Glutamatergic neuron (in vitro differentiated cells): Measurements from ENCODE around the gene APLP2. TPM values are rescaled to one million over a fixed set of nuclear protein-coding genes. Genes with fewer than 3 reads are reported as not detected.

Source experiments
- DNase-seq: peaks from one replicate; pipeline ENCODE4 v3.0.0; 2022
- H3K27ac Mint-ChIP-seq: one replicate; pipeline ENCODE4 v1.8.0; 2020; ENCODE audit warnings: mild to moderate bottlenecking, mixed read lengths, inconsistent platforms; ENCODE audit not compliant: unreplicated experiment
- H3K27me3 Mint-ChIP-seq: one replicate; pipeline ENCODE4 v1.8.0; 2020; ENCODE audit warnings: mild to moderate bottlenecking, moderate library complexity, mixed read lengths, inconsistent platforms; ENCODE audit not compliant: unreplicated experiment
- H3K36me3 Mint-ChIP-seq: one replicate; pipeline ENCODE4 v1.8.0; 2020; ENCODE audit warnings: mild to moderate bottlenecking, mixed read lengths, inconsistent platforms; ENCODE audit not compliant: unreplicated experiment
- H3K4me1 Mint-ChIP-seq: one replicate; pipeline ENCODE4 v1.8.0; 2020; ENCODE audit warnings: mild to moderate bottlenecking, low read depth, mixed read lengths, inconsistent platforms; ENCODE audit not compliant: unreplicated experiment
- H3K4me3 Mint-ChIP-seq: one replicate; pipeline ENCODE4 v1.8.0; 2020; ENCODE audit warnings: mild to moderate bottlenecking, mixed read lengths, inconsistent platforms; ENCODE audit not compliant: unreplicated experiment
- H3K9me3 Mint-ChIP-seq: one replicate; pipeline ENCODE4 v1.8.0; 2020; ENCODE audit warnings: mild to moderate bottlenecking, moderate library complexity, mixed read lengths, inconsistent platforms; ENCODE audit not compliant: unreplicated experiment
- CTCF ChIP-seq: fragments of 200-600 bp; sonication (generic); IDR thresholded peaks from one replicate; pipeline ENCODE4 v1.5.0; 2021; ENCODE audit not compliant: partially characterized antibody, unreplicated experiment
- total RNA-seq: library from RNA; stranded (reverse); fragmentation: NEBNext Ultra II Directional; extraction: Animal tissue kit (Norgen Biotek cat#: 25700); gene quantifications from one replicate; pipeline ENCODE4 v1.2.1, GENCODE V29; 2021; ENCODE audit not compliant: unreplicated experiment

The APLP2 gene
- total RNA-seq, 1 donor from 2014 or later = 183 TPM

- peak overlapping the region; percentile 23 for H3K27ac Mint-ChIP-seq
- peaks cover 7% of the 10 kb centered on the region for H3K36me3 Mint-ChIP-seq
- no peak for TF ChIP-seq CTCF
- no peak for DNase-seq
- no peak overlapping the region for H3K4me3 Mint-ChIP-seq
- no peaks in the 10 kb centered on the region for H3K27me3 Mint-ChIP-seq
- H3K4me1 Mint-ChIP-seq = peaks cover 4% of the 10 kb centered on the region
- no peaks in the 10 kb centered on the region for H3K9me3 Mint-ChIP-seq
Observed at GRCh38 chr11:130145311-130145812, 75.7 kb downstream of the APLP2 start.

GRCh38 chr11:130145975-130146776, 76.5 kb downstream of the APLP2 start:
- DNase-seq = no peak
- peaks cover 4% of the 10 kb centered on the region for H3K4me1 Mint-ChIP-seq
- H3K4me3 Mint-ChIP-seq = no peak overlapping the region
- peaks cover 7% of the 10 kb centered on the region for H3K36me3 Mint-ChIP-seq
- H3K27ac Mint-ChIP-seq = no peak overlapping the region
- TF ChIP-seq CTCF = no peak
- H3K27me3 Mint-ChIP-seq = no peaks in the 10 kb centered on the region
- no peaks in the 10 kb centered on the region for H3K9me3 Mint-ChIP-seq

- TF ChIP-seq CTCF = no peak
- Mint-ChIP-seq H3K27ac (no peak overlapping the region), H3K36me3 (peaks cover 7% of the 10 kb centered on the region), H3K4me3 (no peak overlapping the region), H3K27me3 (no peaks in the 10 kb centered on the region), H3K4me1 (peaks cover 4% of the 10 kb centered on the region), H3K9me3 (no peaks in the 10 kb centered on the region)
- DNase-seq = no peak
Observed at GRCh38 chr11:130146796-130147195, 77.1 kb downstream of the APLP2 start.

- Mint-ChIP-seq H3K4me1 (peaks cover 4% of the 10 kb centered on the region), H3K36me3 (peaks cover 7% of the 10 kb centered on the region), H3K4me3 (no peak overlapping the region), H3K27me3 (no peaks in the 10 kb centered on the region), H3K9me3 (no peaks in the 10 kb centered on the region), H3K27ac (no peak overlapping the region)
- no peak for DNase-seq
- TF ChIP-seq CTCF = no peak
Observed at GRCh38 chr11:130148796-130149326, 79.2 kb downstream of the APLP2 start.

GRCh38 chr11:130150790-130151189, 81.1 kb downstream of the APLP2 start:
- Mint-ChIP-seq H3K27ac (no peak overlapping the region), H3K4me1 (no peaks in the 10 kb centered on the region), H3K27me3 (no peaks in the 10 kb centered on the region), H3K9me3 (peaks cover 2% of the 10 kb centered on the region), H3K4me3 (no peak overlapping the region), H3K36me3 (peaks cover 7% of the 10 kb centered on the region)
- no peak for DNase-seq
- TF ChIP-seq CTCF = no peak
